Heart right ventricle (tissue), 16 donors: Measurements from ENCODE around the gene SS18L1. TPM values are rescaled to one million over a fixed set of nuclear protein-coding genes. Genes with fewer than 3 reads are reported as not detected.

Source experiments
- ATAC-seq, 8 donors: fragments of 200-7000 bp; cut with Tn5 transposase; one replicate each; pipeline ENCODE4 v1.9.1; 2020; ENCODE audit warnings: mild to moderate bottlenecking in 8 of 8, moderate library complexity in 8 of 8, moderate number of reproducible peaks in 1 of 8
- DNase-seq, 2 donors: peaks; one replicate each; pipeline ENCODE4 v3.0.0-alpha.2; 2020
- H3K27ac ChIP-seq, 10 donors: fragments of 200-600 bp; sonication (generic) in 2 of 10; one replicate each; pipeline versions ENCODE4 v1.5.0 to v1.8.0; 2020 to 2022; ENCODE audit warnings: mild to moderate bottlenecking in 3 of 10
- H3K27me3 ChIP-seq, 7 donors: fragments of 200-600 bp; one replicate each; pipeline ENCODE4 v1.8.0; 2021 to 2022; ENCODE audit warnings: mild to moderate bottlenecking in 2 of 7
- H3K36me3 ChIP-seq, 9 donors: fragments of 200-600 bp; sonication (generic) in 1 of 9; one replicate each; pipeline versions ENCODE4 v1.5.0 to v1.8.0; 2020 to 2022; ENCODE audit warnings: mild to moderate bottlenecking in 2 of 9
- H3K4me1 ChIP-seq, 9 donors: fragments of 200-600 bp; sonication (generic) in 1 of 9; one replicate each; pipeline versions ENCODE4 v1.5.0 to v1.8.0; 2020 to 2022; ENCODE audit warnings: mild to moderate bottlenecking in 4 of 9
- H3K4me3 ChIP-seq, 10 donors: fragments of 200-600 bp; sonication (generic) in 2 of 10; one replicate each; pipeline versions ENCODE4 v1.5.0 to v1.8.0; 2020 to 2022; ENCODE audit warnings: mild to moderate bottlenecking in 7 of 10, moderate library complexity in 2 of 10
- H3K9me3 ChIP-seq, 11 donors: fragments of 200-600 bp in 10 of 11; sonication (generic) in 2 of 11; one replicate each; pipeline versions ENCODE4 v1.5.0 to v1.8.0; 2013 to 2022; ENCODE audit warnings: mild to moderate bottlenecking in 2 of 11, control low read depth in 1 of 11, moderate library complexity in 1 of 11
- CTCF ChIP-seq, 9 donors: fragments of 200-600 bp; sonication (generic) in 2 of 9; IDR thresholded peaks; one replicate each; pipeline versions ENCODE4 v1.5.0 to v1.8.0; 2021 to 2022; ENCODE audit warnings: antibody characterized with exemption in 9 of 9, mild to moderate bottlenecking in 5 of 9, moderate library complexity in 1 of 9
- WGBS, 2 donors: extraction: QIAGEN DNeasy Blood & Tissue Kit; methylation state at CpG; one replicate each; pipeline ENCODE4 v1.1.7; 2013; ENCODE audit warnings: inconsistent platforms in 1 of 2; 5-methylcytosine and 5-hydroxymethylcytosine counted together
- intact Hi-C, 10 donors: fragments of 100-400 bp; cut with DNase I; formaldehyde crosslinking; loops; one replicate each; pipeline versions ENCODE4 v1.11.1 to v1.14.2; 2022
- polyA plus RNA-seq, 2 donors: library from polyadenylated mRNA; stranded (reverse); fragments of 200-250 nt; gene quantifications; one replicate each; pipeline ENCODE4 v1.2.3, GENCODE V29; 2013
- total RNA-seq, 10 donors: library from RNA; stranded (reverse); fragmentation: NEBNext Ultra II Directional in 3 of 10; extraction: Animal tissue kit (Norgen Biotek cat#: 25700) in 3 of 10; gene quantifications; one replicate each; pipeline versions ENCODE4 v1.2.1 to v1.2.4, GENCODE V29; 2021 to 2023
- donor health status: Arrhythmogenic right ventricular cardiomyopathy.
- donor health status: ischemic (EF 13 %, LVEDD 7.1; RV severe dilation, severe dysfunction).
- donor health status: healthy with polysubstance abuse.
- donor health status: DM: no; HTN: yes; CAD: no.
- donor health status: DM: no; HTN: no; CAD: no.
- donor health status: ischemic (EF 25% LVEDD 6.9; RV normal size, moderate dysfunction).
- donor health status: ischemic (EF 25% LVEDD 5.7; RV mildly dilated, moderate dysfunction).
- donor health status: healthy.
- donor health status: DM: yes; HTN: yes; CAD: no.
- donor health status: Ischemic cardiomyopathy.
- donor health status: ischemic (EF 35%, LVEDD 5.7; RV mildly dilated, moderate dysfunction).
- donor health status: nonischemic (EF 11% LVEDD 7.7; RV severe dilation, severe dysfunction).
- donor health status: DM: yes; HTN: yes; CAD: no.
- donor health status: PGD.
- donor health status: ischemic (EF 29% LVEDD 5.4; RV normal size, mild dysfunction).
- donor health status: nonischemic (EF 23%, LVEDD 6.1; RV moderate dilation, normal function).

The SS18L1 gene
- total and polyA plus RNA-seq, 12 donors: 5.2 to 22.3 (median 7.4) TPM

GRCh38 chr20:62230696-62231095, 87.1 kb downstream of the SS18L1 start:
- Histone ChIP-seq H3K4me3 (no peak overlapping the region), H3K27ac (no peak overlapping the region), H3K9me3 (peaks cover 0 to 4% (median 0%) of the 10 kb centered on the region in 11 donors), H3K4me1 (peaks cover 0 to 26% (median 10%) of the 10 kb centered on the region in 9 donors), H3K36me3 (no peaks in the 10 kb centered on the region), H3K27me3 (peaks cover 0 to 16% (median 5%) of the 10 kb centered on the region in 7 donors)
- intact Hi-C loops: loop anchor here in 1 of 10 donors (5.0 kb wide), 1 partner anchor 43 kb away; no protein-coding TSS in a partner anchor
- DNase-seq: no peak
- TF ChIP-seq CTCF (IDR thresholded peaks at IDR 0.05): no peak
- 90 to 91% methylated on average over 10 of the region's 10 CpGs for WGBS, 2 donors
- no peak for ATAC-seq

GRCh38 chr20:62231292-62231691, 87.7 kb downstream of the SS18L1 start:
- no peak overlapping the region for H3K4me3 ChIP-seq
- H3K9me3 ChIP-seq: peaks cover 0 to 4% (median 0%) of the 10 kb centered on the region in 11 donors
- H3K27ac ChIP-seq: no peak overlapping the region
- no peak for ATAC-seq
- H3K36me3 ChIP-seq: no peaks in the 10 kb centered on the region
- intact Hi-C loops: loop anchor here in 1 of 10 donors (5.0 kb wide), 1 partner anchor 44 kb away; no protein-coding TSS in a partner anchor
- no peak for DNase-seq
- peaks cover 0 to 29% (median 11%) of the 10 kb centered on the region in 9 donors for H3K4me1 ChIP-seq
- peaks cover 0 to 10% (median 5%) of the 10 kb centered on the region in 7 donors for H3K27me3 ChIP-seq
- WGBS, 2 donors: 86 to 91% methylated on average over 6 of the region's 6 CpGs
- TF ChIP-seq CTCF (IDR thresholded peaks at IDR 0.05): no peak

Other genes with a start within 250 kb of the SS18L1 start
- 10 to 100 TPM in 8 of 10 donors, 1 to 10 TPM in 2; 8.6 to 14.8 (median 11.8) TPM for gene TAF4, start 77.9 kb upstream of the SS18L1 start, total RNA-seq
- 1 to 10 TPM; 3.7 to 7.9 TPM for gene TAF4, start 77.9 kb upstream of the SS18L1 start, polyA plus RNA-seq
- gene LSM14B, start 21.3 kb upstream of the SS18L1 start, total RNA-seq: 10 to 100 TPM; 50.8 to 63.7 (median 60.5) TPM
- gene LSM14B, start 21.3 kb upstream of the SS18L1 start, polyA plus RNA-seq: 10 to 100 TPM; 15.7 to 41.7 TPM
- gene PSMA7, start 375 bp upstream of the SS18L1 start, total RNA-seq: 100 to 1,000 TPM; 172 to 296 (median 200) TPM
- 100 to 1,000 TPM; 143 to 567 TPM for gene PSMA7, start 375 bp upstream of the SS18L1 start, polyA plus RNA-seq
- gene MTG2, start 39.3 kb downstream of the SS18L1 start, total RNA-seq: 10 to 100 TPM; 21.5 to 30.4 (median 28.2) TPM
- gene MTG2, start 39.3 kb downstream of the SS18L1 start, polyA plus RNA-seq: 10 to 100 TPM; 25.4 to 55.5 TPM
- gene HRH3, start 76.5 kb downstream of the SS18L1 start, total RNA-seq: not detected
- not detected for gene HRH3, start 76.5 kb downstream of the SS18L1 start, polyA plus RNA-seq
- 10 to 100 TPM; 35.4 to 55.7 (median 41.7) TPM for gene OSBPL2, start 94.8 kb downstream of the SS18L1 start, total RNA-seq
- 10 to 100 TPM; 12.6 to 30.3 TPM for gene OSBPL2, start 94.8 kb downstream of the SS18L1 start, polyA plus RNA-seq
- 10 to 100 TPM; 67.7 to 97.0 (median 73.2) TPM for gene ADRM1, start 159.2 kb downstream of the SS18L1 start, total RNA-seq
- 100 to 1,000 TPM in 1 of 2 donors, 10 to 100 TPM in 1; 81.9 to 192 TPM for gene ADRM1, start 159.2 kb downstream of the SS18L1 start, polyA plus RNA-seq
- gene LAMA5, start 223.5 kb downstream of the SS18L1 start, total RNA-seq: 100 to 1,000 TPM in 1 of 10 donors, 10 to 100 TPM in 9; 53.9 to 146 (median 67.2) TPM
- gene LAMA5, start 223.5 kb downstream of the SS18L1 start, polyA plus RNA-seq: 100 to 1,000 TPM; 103 to 358 TPM
- gene RPS21, start 243.3 kb downstream of the SS18L1 start, total RNA-seq: 100 to 1,000 TPM; 512 to 811 (median 576) TPM
- gene RPS21, start 243.3 kb downstream of the SS18L1 start, polyA plus RNA-seq: 1,000 to 10,000 TPM; 1,609 to 4,111 TPM